Measurements from ENCODE around the gene SLC29A3.

- no peak for TF ChIP-seq TAF1 (IDR thresholded peaks at IDR 0.05; ENCODE audit: low read depth)
- no peak for TF ChIP-seq REST (IDR thresholded peaks at IDR 0.05; ENCODE audit: low read depth)
- TF ChIP-seq MAX (IDR thresholded peaks at IDR 0.05), result no peak
- no peak for TF ChIP-seq EP300 (IDR thresholded peaks at IDR 0.05; ENCODE audit: borderline replicate concordance)
- no peak for TF ChIP-seq RAD21 (IDR thresholded peaks at IDR 0.05; ENCODE audit: low read depth)
- no peak for TF ChIP-seq CREB1 (IDR thresholded peaks at IDR 0.05; ENCODE audit: low read depth)
- no peak for TF ChIP-seq ZBTB7A (IDR thresholded peaks at IDR 0.05; ENCODE audit: low read depth)
- no peak for TF ChIP-seq FOXM1 (IDR thresholded peaks at IDR 0.05; ENCODE audit: borderline replicate concordance, low read depth)
- TF ChIP-seq TCF12 (IDR thresholded peaks at IDR 0.05; ENCODE audit: low read depth), result no peak
- TF ChIP-seq CEBPB (IDR thresholded peaks at IDR 0.05), result no peak
- TF ChIP-seq USF1 (IDR thresholded peaks at IDR 0.05), result no peak
- TF ChIP-seq EGR1 (IDR thresholded peaks at IDR 0.05), result no peak
- TF ChIP-seq NFIC (IDR thresholded peaks at IDR 0.05), result no peak
These were observed 2.8 kb upstream of the SLC29A3 start for GRCh38 chr10:71316056-71316785.

Data from Ishikawa (cell line).